GM18505 (cell line): ENCODE results near the gene TNFSF15.
A peak's percentile ranks its signal among the peaks of the same experiment; 100 is the strongest.

Source experiments
- ATAC-seq: cut with Tn5 transposase; IDR thresholded peaks from one replicate; pipeline ENCODE4 v1.9.1; 2021; ENCODE audit not compliant: unreplicated experiment
- POLR2A ChIP-seq: IDR thresholded peaks from 4 replicates; pipeline ENCODE4 v1.6.1; 2011; ENCODE audit warnings: borderline replicate concordance; ENCODE audit not compliant: insufficient read depth, insufficient read length; ENCODE audit errors: extremely low read depth

TNFSF15 gene

GRCh38 chr9:114805670-114806525 is at the start of gene TNFSF15:
Gene TNFSF15 (minus strand): TSS chr9:114806039. CDS start chr9:114806012, 27 bp downstream.
- TF ChIP-seq POLR2A: no peak
- ATAC-seq: peak; percentile 93

- TF ChIP-seq POLR2A: no peak
- ATAC-seq: no peak
These were observed 49.6 kb upstream of the TNFSF15 start for GRCh38 chr9:114855488-114855887.

- no peak for ATAC-seq
- TF ChIP-seq POLR2A: no peak
These were observed 49.0 kb upstream of the TNFSF15 start for GRCh38 chr9:114854736-114855355.

- no peak for TF ChIP-seq POLR2A
- ATAC-seq: no peak
These were observed 47.4 kb upstream of the TNFSF15 start for GRCh38 chr9:114853071-114853855.

GRCh38 chr9:114852050-114852594 is 46.3 kb upstream of the TNFSF15 start:
- TF ChIP-seq POLR2A: no peak
- no peak for ATAC-seq

GRCh38 chr9:114851306-114851705 is 45.5 kb upstream of the TNFSF15 start:
- ATAC-seq: no peak
- TF ChIP-seq POLR2A: no peak

- TF ChIP-seq POLR2A: no peak
- ATAC-seq: no peak
These were observed 45.0 kb upstream of the TNFSF15 start for GRCh38 chr9:114850871-114851270.

- ATAC-seq: no peak
- TF ChIP-seq POLR2A: no peak
These were observed 43.6 kb upstream of the TNFSF15 start for GRCh38 chr9:114849450-114849849.

- ATAC-seq: no peak
- TF ChIP-seq POLR2A: no peak
These were observed 41.9 kb upstream of the TNFSF15 start for GRCh38 chr9:114847492-114848417.

GRCh38 chr9:114845373-114845772 is 39.5 kb upstream of the TNFSF15 start:
- no peak for TF ChIP-seq POLR2A
- no peak for ATAC-seq

- TF ChIP-seq POLR2A: no peak
- no peak for ATAC-seq
These were observed 38.9 kb upstream of the TNFSF15 start for GRCh38 chr9:114844766-114845165.

GRCh38 chr9:114837923-114838322 is 32.1 kb upstream of the TNFSF15 start:
- TF ChIP-seq POLR2A: no peak

More at GRCh38 chr9:114837923-114838322, 32.1 kb upstream of the TNFSF15 start:
- ATAC-seq: no peak
